ENCODE measurements around the gene KCTD2.
A peak's percentile ranks its signal among the peaks of the same experiment; 100 is the strongest.

The KCTD2 gene

DNA sequence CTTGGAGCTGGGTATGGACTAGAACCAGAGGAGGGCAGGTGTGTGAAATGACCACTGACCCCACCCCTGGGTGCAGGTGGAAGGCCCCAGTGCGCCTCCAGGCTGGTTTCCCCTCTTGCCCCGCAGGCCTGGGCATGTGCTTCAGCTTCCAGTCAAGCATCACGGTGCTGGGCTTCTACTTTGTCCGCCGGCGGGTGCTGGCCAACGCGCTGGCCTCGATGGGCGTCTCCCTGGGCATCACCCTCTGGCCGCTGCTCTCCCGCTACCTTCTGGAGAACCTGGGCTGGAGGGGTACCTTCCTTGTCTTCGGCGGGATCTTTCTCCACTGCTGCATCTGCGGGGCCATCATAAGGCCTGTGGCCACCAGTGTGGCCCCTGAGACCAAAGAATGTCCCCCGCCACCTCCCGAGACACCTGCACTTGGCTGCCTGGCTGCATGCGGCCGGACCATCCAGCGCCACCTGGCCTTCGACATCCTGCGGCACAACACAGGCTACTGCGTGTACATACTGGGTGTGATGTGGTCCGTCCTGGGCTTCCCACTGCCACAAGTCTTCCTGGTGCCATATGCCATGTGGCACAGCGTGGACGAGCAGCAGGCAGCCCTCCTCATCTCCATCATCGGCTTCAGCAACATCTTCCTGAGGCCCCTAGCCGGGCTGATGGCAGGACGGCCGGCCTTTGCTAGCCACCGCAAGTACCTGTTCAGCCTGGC, 53.0 kb downstream of the KCTD2 start:
- no peak for DNase-seq

DNA sequence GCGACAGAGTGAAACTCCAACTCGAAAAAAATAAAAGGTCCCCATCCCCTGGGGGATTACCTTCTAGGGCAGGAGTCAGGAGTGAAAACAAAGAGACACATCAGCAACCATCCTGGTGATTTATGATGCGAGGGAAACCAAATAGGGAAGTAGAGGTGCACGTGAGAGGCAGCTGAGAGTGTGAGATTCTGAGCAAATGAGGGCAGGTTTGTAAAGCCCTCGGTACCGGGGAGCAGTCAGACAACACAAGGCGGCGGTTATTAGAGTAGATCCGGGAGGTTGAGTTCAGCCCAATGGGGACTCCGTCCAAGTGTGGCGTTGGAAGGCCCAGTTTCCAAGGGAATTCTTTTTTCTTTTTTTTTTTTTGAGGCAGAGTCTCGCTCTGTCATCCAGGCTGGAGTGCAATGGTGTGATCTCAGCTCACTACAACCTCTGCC, 55.4 kb downstream of the KCTD2 start:
- peak; percentile 50 to 81 for DNase-seq

DNA sequence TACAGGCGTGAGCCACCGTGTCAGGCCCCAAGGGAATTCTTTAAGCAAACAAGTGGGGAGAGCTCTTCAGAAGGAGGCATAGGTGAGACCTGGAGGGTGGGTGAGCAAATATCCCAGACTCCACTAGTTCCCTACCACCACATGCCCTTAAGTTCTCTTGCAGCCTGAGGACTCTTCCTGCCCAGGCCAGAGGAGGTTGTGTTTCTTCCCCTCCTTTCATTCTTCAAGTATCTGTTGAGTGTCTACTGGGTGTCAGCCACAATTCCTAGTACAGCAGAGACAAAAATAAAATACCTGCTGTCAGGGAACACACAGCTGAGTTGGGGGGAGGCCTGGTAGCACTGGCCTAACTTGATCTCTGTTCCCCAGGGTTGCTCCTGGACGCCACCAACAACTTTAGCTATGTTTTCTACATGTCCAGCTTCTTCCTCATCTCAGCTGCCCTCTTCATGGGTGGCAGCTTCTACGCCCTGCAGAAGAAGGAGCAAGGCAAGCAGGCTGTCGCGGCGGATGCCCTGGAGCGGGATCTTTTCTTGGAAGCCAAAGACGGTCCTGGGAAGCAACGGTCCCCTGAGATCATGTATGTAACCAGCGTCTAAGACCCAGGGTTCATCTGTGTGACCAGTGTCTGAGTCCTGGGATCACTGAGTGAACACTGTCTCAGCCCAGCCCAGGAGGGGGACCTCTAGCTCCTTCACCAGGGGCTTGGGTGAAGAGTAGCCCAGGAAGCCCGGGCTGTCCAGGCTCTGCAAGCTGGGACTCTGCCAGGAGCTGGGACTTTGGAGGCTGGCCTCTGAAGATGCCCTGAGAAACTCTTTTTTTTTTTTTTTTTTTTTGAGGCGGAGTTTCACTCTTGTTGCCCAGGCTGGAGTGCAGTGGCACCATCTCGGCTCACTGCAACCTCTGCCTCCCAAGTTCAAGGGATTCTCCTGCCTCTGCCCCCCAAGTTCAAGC, 56.9 kb downstream of the KCTD2 start:
- DNase-seq: no peak

DNA sequence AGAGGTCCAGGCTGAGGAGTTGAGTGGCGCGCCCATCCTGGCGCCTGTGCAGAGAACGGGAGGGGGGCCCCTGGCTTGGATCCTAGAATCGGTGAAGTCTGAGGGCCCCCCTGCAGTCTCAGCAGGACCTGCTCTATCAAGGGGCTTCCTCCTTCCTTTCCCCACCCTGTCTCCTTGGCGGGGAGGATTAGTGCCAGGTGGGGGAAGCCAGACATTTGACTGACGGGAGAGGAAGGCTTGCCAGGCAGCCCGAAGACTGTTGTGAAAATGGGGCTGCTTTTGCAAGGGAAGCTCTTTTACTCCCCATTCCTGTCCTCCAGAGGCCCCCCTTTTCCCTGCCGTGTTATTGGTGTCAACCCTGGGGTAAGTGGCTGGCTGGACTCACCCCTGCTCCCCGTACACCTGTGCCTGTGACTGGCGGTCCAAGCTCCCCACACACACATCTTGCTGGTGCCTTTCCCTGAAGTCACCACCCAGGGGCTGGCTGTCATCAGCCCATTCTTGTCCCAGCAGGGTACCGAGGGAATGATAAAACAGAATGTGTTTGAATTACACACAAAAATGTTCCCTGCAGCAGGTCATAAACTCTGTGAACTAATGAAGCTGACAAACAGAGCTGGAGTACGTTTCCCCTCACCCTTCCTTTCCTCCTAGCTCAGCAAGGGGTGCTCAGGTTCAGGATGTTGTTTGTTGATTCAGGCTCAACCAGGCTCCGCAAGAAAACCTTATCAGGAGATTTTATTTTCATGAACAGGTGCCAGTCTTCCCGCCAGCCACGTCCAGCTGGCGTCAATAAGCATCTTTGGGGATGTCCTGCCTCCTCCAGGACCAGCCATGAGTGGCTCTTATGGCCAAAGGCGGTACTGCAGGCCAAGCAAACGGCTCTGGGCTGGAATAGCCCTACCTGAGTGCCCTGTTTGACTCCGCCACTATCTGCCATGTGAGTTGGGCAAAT, 58.4 kb downstream of the KCTD2 start:
- peak; percentile 24 to 39 for DNase-seq

DNA sequence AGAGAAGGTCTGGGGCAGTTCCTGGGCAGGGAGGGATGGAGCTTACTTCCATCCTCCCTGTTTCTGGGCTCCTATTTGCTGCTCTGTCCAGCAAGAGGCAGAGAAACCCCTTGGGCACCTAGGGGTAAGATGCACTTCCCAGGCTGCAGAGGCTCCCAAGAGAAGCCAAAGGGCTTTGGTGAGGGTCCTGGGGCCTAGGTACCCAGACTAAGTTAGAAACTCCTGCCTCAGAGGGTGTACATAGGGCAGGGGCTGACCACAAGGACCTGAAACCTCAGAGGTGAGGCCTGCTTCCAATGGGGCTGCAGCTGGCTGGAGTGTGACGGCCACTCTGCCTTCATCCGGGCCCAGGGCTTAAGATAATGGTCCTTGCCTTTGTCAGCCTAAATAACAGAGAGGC, 61.2 kb downstream of the KCTD2 start:
- no peak for DNase-seq

DNA sequence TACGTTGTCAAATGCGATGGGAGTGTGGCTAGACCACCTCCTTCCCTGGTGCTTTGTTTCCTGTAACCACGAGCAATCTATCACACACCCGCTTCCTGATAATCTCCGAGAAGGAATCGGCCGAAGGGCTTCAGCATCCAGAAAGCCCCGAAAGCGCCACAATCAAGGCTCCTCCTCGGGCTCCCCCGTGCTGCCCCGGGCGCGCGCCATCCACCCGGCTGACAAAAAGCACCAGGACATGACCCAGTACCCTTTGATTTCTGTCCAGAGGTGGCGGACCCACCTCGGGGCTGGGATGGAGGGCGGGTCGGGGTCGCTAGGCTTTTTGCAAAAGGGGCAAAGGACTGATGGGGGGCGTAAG, 62.0 kb downstream of the KCTD2 start:
- DNase-seq: no peak

DNA sequence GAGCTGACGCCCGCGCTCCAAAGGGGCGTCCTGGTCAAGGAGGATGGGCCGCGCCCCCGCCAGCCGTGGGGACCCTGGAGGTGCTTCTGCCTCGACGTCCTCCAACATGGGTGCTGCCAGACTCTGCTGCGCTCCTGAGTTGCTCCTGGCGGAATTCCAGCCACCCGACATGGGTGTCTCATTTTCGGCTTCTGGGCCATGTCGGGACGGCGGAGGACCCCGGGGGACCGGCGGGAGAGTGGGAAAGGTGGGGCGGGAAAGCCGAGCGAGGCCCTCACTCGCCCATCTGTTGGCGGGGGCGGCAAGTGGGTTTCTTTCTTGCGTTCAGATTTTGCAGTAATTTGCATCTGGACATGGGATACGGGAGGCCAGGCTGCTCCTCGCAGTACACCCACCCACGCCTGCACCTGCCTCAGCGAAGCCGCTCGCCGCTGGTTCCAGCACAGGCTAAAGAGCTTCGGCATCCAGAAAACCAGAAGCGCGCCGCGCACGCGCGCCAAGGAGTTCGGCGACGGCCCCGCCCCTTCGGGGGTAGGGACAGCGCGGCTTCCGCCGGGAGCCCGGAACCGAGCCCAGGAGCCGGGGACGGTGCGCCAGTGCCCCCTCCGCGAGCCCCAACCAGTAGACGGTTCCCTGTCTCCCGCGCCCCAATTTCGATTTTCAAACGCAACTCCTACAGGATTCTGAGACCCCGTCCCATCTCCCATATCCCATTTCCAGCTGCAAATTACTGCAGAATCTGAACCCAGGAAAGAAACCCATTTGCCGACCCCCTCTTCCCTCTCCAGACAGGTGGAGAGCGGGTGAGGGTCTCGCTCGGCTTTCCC, 62.6 kb downstream of the KCTD2 start, which contains the start of gene ARMC7:
TSS of gene ARMC7 (plus strand) at position 563 of the 827 bp plus-strand sequence. CDS start 320 bp downstream, outside the sequence.
- peak; percentile 87 to 91 for DNase-seq

DNA sequence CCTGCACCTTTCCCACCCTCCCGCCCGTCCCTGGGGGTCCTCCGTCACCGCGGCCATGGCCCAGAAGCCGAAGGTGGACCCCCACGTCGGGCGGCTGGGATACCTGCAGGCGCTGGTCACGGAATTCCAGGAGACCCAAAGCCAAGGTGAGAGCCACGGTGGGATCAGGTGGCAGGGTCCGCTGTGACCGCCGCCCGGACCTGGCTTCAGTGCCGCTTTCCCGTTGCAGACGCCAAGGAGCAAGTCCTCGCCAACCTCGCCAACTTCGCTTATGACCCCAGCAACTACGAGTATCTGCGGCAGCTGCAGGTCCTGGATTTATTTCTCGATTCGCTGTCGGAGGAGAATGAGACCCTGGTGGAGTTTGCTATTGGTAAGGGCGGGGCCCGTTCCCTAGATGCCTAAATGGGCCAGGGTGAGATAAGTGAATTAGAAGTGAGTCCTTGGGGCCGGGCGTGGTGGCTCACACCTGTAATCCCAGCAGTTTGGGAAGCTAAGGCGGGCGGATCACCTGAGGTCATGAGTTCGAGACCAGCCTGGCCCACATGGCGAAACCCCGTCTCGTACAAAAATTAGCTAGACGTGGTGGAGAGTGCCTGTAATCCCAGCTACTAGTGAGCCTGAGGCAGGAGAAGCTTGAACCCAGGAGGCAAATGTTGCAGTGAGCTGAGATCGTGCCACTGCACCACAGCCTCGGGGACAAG, 63.4 kb downstream of the KCTD2 start:
- peak in 1 of 2 experiments; percentile 35 for DNase-seq

DNA sequence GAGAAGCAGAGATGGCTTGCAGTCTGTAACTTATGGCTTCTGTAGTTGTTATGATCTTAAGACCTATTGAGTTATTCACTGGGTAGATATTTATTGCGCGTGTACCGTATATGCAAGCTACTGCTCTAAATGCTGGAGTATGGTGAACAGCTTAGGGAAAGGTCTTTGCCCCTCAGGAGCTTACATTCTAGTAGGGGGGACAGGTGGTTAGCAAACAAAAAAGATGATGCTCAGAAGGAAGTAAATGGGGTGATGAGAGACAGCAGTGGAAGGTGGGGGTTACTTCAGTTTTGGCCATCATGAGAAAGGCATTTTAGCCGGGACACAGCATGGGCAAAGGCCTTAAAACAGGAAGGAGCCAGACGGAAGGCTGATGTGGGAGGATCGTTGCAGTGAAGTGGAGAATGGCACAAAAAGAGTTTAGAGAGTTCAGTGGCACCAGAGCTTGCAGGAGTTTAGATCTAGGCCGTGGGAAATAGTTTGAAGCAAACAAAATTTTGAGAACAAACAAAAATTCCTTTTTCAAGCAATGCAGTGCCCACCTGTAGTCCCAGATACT, 64.8 kb downstream of the KCTD2 start:
- peak; percentile 31 to 39 for DNase-seq

DNA sequence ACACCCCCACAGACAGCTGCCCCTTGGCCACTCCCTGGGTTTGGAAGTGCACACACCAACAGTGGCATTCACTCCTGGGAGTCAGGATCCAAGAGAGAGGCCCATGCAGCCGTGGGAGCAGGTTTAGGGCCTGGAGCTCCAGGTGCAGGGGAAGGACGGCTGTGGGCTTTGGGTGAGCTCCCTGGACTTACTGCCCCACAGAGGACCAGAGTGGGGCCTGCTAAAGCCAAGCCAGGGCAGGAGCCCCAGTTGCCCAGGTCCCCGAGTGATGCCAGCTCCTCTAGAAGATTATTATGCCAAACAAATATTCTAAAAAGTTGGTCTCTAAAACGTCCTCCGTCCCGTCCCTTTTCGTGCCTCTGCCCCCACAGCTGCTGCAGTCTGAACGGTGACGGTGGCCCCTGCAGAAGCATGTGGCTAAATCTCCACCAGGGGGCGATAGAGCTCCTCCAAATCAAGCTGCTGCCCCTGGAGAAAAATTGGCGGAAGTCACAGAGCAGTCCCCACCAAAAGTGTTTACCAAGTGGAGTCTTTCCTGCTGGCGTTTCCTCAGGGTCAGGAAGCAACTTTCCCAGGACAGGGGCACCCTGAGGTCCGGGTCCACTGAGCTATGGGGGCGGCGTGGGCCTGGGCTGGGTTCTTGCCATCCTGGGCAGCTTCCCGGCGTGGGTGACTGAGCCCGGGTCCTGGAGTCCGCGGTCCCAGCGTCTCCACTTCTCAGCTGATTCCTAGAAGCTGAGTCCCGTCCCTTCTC, 67.0 kb downstream of the KCTD2 start:
- DNase-seq: peak; percentile 98 to 99

DNA sequence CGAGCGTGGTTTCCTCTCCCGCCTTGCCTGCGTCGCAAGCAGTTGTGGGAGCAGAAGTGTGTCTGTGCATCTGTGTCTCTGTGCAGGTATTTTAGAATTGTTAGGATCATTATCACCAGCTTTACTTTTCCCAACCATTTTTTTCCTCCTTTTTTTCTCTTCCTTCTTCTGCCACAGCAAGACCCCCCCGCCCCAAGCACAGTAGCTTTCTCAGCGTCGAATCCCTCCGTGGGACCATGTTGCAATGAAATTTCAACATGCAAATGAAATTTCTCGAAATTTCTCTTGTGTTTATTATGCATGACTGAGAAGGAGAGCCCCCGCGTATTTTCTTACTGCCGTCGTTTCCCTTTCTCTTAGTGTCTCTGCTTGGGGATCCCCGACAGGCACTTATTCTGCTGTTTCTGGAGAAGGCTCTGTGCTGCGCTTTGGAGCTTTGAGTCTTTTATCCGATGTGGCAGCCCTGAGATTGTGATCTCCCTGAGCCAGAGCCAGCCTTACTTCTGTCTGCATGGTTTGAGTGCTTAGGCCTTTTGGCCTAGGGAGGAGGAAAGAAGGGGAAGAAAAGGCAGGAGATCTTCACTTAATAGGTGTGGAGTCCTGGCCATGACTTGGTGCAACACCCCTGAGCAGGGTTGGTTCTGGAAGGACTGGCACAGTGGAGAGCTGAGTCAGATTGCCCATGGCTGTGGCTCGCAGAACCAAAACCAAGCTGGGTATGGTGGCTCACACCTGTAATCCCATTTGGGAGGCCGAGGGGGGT, 67.7 kb downstream of the KCTD2 start:
- DNase-seq: no peak

All from Kasumi-1 (cell line).